Activated CD4-positive, CD25-positive, alpha-beta regulatory T cell treated with anti-CD3 and anti-CD28 coated beads, Interleukin-2, amount 50 U/mL, for 24 hours (primary cell): ENCODE data around the gene TEX261.

Experiments
- ATAC-seq, 2 donors: fragments of 150-1000 bp; cut with Tn5 transposase; one replicate each; pipeline ENCODE4 v1.10.0; 2021; ENCODE audit warnings: mild to moderate bottlenecking in 1 of 2, moderate library complexity in 1 of 2

TEX261 gene

GRCh38 chr2:70981421-70981820 lies 13.3 kb downstream of the TEX261 start:
- ATAC-seq: no peak

- ATAC-seq: no peak
These were observed 15.0 kb downstream of the TEX261 start for GRCh38 chr2:70979626-70980025.

- ATAC-seq: no peak
These were observed 15.5 kb downstream of the TEX261 start for GRCh38 chr2:70979180-70979488.

- peak in 1 of 2 donors; percentile 19 for ATAC-seq
These were observed 16.1 kb downstream of the TEX261 start, which contains the start of gene ANKRD53 for GRCh38 chr2:70978341-70979179. Gene ANKRD53 (plus strand): TSS chr2:70978630. CDS start chr2:70978646, 16 bp downstream.

GRCh38 chr2:70977605-70978205 lies 17.0 kb downstream of the TEX261 start:
- ATAC-seq: peak; percentile 18 to 33

GRCh38 chr2:70975237-70975636 lies 19.4 kb downstream of the TEX261 start:
- ATAC-seq: no peak

GRCh38 chr2:70974592-70974991 lies 20.1 kb downstream of the TEX261 start:
- ATAC-seq: no peak

- ATAC-seq: no peak
These were observed 27.5 kb downstream of the TEX261 start for GRCh38 chr2:70967189-70967588.

GRCh38 chr2:70966681-70967080 lies 28.0 kb downstream of the TEX261 start:
- ATAC-seq: no peak

GRCh38 chr2:70965506-70965905 lies 29.2 kb downstream of the TEX261 start:
- no peak for ATAC-seq

GRCh38 chr2:70964596-70965386 lies 29.9 kb downstream of the TEX261 start:
- peak; percentile 90 to 91 for ATAC-seq

- ATAC-seq: no peak
These were observed 30.5 kb downstream of the TEX261 start for GRCh38 chr2:70964133-70964532.

- no peak for ATAC-seq
These were observed 31.5 kb downstream of the TEX261 start for GRCh38 chr2:70962885-70963878.

- ATAC-seq: no peak
These were observed 32.3 kb downstream of the TEX261 start for GRCh38 chr2:70962211-70962884.

- no peak for ATAC-seq
These were observed 33.1 kb downstream of the TEX261 start for GRCh38 chr2:70961648-70961994.

- ATAC-seq: no peak
These were observed 33.6 kb downstream of the TEX261 start for GRCh38 chr2:70960833-70961647.

GRCh38 chr2:70959851-70960832 lies 34.5 kb downstream of the TEX261 start:
- ATAC-seq: no peak

- no peak for ATAC-seq
These were observed 35.4 kb downstream of the TEX261 start for GRCh38 chr2:70959271-70959761.

GRCh38 chr2:70958759-70959158 lies 35.9 kb downstream of the TEX261 start:
- no peak for ATAC-seq
